ENCODE results near the gene PSD. TPM values are rescaled to one million over a fixed set of nuclear protein-coding genes. Genes with fewer than 3 reads are reported as not detected.

The PSD gene
- total and polyA plus RNA-seq, 10 of the 15 experiments (the other 5 are each of a cell fraction or from before 2014, with no cell fraction given) = 0.11 to 2.0 (median 0.49) TPM; not detected in 2

GRCh38 chr10:102462512-102463054 is 44.0 kb upstream of the PSD start (continued):
- TF ChIP-seq SMAD5 (IDR thresholded peaks at IDR 0.05; ENCODE audit: low read depth) (no peak), POLR2A (IDR thresholded peaks at IDR 0.05; ENCODE audit: low read depth, low read length) (no peak), ZBED1 (IDR thresholded peaks at IDR 0.05; ENCODE audit: borderline replicate concordance) (no peak), GABPA (IDR thresholded peaks at IDR 0.05; ENCODE audit: low read depth) (no peak), EED (IDR thresholded peaks at IDR 0.05; ENCODE audit: low read depth) (no peak), TBL1XR1 (IDR thresholded peaks at IDR 0.05; ENCODE audit: low read depth, low read length) (no peak), ZNF622 (IDR thresholded peaks at IDR 0.05) (no peak), SREBF1 (IDR thresholded peaks at IDR 0.05; ENCODE audit: low read length) (no peak), KAT2A (conservative IDR thresholded peaks at IDR 0.05; ENCODE audit: control insufficient read depth, low read depth, low read length) (no peak)
- TF ChIP-seq, protein P1, sequence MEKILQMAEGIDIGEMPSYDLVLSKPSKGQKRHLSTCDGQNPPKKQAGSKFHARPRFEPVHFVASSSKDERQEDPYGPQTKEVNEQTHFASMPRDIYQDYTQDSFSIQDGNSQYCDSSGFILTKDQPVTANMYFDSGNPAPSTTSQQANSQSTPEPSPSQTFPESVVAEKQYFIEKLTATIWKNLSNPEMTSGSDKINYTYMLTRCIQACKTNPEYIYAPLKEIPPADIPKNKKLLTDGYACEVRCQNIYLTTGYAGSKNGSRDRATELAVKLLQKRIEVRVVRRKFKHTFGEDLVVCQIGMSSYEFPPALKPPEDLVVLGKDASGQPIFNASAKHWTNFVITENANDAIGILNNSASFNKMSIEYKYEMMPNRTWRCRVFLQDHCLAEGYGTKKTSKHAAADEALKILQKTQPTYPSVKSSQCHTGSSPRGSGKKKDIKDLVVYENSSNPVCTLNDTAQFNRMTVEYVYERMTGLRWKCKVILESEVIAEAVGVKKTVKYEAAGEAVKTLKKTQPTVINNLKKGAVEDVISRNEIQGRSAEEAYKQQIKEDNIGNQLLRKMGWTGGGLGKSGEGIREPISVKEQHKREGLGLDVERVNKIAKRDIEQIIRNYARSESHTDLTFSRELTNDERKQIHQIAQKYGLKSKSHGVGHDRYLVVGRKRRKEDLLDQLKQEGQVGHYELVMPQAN (conservative IDR thresholded peaks at IDR 0.05) = no peak
- TF ChIP-seq, protein P2, sequence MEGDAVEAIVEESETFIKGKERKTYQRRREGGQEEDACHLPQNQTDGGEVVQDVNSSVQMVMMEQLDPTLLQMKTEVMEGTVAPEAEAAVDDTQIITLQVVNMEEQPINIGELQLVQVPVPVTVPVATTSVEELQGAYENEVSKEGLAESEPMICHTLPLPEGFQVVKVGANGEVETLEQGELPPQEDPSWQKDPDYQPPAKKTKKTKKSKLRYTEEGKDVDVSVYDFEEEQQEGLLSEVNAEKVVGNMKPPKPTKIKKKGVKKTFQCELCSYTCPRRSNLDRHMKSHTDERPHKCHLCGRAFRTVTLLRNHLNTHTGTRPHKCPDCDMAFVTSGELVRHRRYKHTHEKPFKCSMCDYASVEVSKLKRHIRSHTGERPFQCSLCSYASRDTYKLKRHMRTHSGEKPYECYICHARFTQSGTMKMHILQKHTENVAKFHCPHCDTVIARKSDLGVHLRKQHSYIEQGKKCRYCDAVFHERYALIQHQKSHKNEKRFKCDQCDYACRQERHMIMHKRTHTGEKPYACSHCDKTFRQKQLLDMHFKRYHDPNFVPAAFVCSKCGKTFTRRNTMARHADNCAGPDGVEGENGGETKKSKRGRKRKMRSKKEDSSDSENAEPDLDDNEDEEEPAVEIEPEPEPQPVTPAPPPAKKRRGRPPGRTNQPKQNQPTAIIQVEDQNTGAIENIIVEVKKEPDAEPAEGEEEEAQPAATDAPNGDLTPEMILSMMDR (IDR thresholded peaks at IDR 0.05 in 2 of 3, conservative IDR thresholded peaks at IDR 0.05 in 1 of 3; ENCODE audit: control insufficient read depth in 2 of 3, extremely low read depth in 1 of 3, insufficient read depth in 1 of 3, low read depth in 3 of 3, low read length in 3 of 3) = no peak

Measured in GM12878 (cell line).